Measurements from ENCODE around the gene ST8SIA4.

ST8SIA4 gene

DNA sequence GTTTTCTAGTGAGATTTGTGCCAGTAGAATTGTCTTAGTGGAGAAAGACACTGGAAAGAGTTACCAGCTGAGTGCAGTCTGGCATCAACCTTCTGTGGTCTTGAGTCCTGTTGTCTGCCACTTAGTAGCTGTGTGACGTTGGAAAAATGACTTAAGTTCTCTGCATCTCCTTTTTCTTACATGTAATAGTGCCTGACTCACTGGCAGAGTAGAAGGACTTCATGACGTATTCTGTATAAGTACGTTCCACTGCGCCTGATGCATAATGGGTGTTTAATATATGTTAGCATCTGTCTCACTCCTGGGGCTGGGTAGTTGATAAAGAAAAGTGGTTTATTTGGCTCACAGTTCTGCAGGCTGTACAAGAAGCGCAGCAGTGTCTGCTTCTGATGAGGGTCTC, 144.8 kb downstream of the ST8SIA4 start:
- no peak overlapping the region for H3K27ac ChIP-seq
- TF ChIP-seq, protein P1, sequence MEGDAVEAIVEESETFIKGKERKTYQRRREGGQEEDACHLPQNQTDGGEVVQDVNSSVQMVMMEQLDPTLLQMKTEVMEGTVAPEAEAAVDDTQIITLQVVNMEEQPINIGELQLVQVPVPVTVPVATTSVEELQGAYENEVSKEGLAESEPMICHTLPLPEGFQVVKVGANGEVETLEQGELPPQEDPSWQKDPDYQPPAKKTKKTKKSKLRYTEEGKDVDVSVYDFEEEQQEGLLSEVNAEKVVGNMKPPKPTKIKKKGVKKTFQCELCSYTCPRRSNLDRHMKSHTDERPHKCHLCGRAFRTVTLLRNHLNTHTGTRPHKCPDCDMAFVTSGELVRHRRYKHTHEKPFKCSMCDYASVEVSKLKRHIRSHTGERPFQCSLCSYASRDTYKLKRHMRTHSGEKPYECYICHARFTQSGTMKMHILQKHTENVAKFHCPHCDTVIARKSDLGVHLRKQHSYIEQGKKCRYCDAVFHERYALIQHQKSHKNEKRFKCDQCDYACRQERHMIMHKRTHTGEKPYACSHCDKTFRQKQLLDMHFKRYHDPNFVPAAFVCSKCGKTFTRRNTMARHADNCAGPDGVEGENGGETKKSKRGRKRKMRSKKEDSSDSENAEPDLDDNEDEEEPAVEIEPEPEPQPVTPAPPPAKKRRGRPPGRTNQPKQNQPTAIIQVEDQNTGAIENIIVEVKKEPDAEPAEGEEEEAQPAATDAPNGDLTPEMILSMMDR (IDR thresholded peaks at IDR 0.05): no peak
- no peak for TF ChIP-seq ZFX (IDR thresholded peaks at IDR 0.05; ENCODE audit: borderline replicate concordance)

DNA sequence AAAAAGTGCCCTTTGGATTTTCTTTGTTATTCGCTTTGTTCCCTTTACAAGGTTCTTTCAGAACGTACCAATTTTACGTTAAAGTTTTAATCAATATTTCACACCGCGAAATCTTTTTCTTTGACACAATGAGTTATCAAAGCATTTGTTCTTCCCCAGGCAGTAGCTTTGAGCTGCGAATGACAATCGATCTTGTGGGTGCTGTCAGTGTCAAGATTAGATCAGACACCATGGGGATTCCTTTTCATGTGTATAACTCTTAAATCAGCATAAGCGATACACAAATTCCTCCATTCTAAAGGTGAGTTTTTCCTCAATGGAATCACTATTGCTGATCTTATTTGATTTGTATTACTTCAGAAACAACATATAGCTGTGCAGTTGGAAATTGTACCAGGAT, 145.5 kb downstream of the ST8SIA4 start:
- H3K27ac ChIP-seq: no peak overlapping the region
- TF ChIP-seq ZFX (IDR thresholded peaks at IDR 0.05; ENCODE audit: borderline replicate concordance): no peak
- TF ChIP-seq, protein P1 (IDR thresholded peaks at IDR 0.05): no peak
